HG03354 (cell line): ENCODE results near the gene MACROD1.
"Not testable (repeated sequence)": the region's sequence is repeated elsewhere in the genome, so short reads cannot be mapped to it uniquely, and the experiment has no call there.

Experiments used
- ATAC-seq: cut with Tn5 transposase; IDR thresholded peaks from one replicate; pipeline ENCODE4 v1.9.1; 2021; ENCODE audit warnings: mild to moderate bottlenecking; ENCODE audit not compliant: unreplicated experiment, poor library complexity, severe bottlenecking

MACROD1 gene

GRCh38 chr11:63991558-63991957 is 174.4 kb downstream of the MACROD1 start:
- no peak for ATAC-seq

GRCh38 chr11:63986932-63987513 is 178.9 kb downstream of the MACROD1 start:
- no peak for ATAC-seq

DNA sequence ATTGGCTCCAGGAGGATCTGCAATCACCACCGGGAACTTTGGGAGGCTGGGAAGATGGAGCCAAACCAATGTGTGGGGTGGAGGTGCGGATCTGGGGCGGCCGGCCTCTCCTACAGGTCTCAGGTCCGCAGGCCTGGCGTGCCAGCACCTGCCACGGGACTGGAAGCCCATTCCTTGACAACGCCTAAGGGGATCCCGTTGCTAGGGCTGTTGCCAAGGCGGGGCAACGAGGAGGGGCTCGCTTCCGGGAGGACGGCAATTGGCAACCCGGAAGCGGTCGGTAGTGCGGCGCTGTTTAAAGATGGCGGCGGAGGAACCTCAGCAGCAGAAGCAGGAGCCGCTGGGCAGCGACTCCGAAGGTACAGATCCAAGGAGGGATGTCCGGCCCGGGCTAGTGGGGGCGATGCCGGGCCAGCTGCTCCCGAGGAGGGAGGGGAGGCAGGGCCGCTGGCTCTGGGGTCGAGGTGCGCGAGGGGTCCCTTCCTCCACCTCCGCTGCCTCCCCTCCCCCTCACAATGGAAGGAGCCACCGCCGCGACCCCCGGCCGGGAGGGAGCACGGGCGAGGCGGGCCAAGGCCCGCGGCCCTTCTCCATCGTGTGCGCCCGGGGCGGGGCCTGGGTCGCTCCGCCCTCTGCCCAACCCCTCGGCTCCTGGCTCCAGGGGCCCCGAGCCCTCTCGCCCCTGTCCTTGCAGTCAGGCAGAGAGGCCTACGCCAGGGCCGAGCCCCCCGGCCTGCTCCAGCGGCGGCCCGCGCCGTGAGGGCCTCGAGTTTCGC is 179.6 kb downstream of the MACROD1 start, which contains the start of gene OTUB1:
OTUB1 (plus strand) TSS at position 283 of the 776 bp plus-strand sequence; CDS start at position 302, 19 bp downstream.
- peak; percentile 90 for ATAC-seq

GRCh38 chr11:63985812-63986155 is 180.1 kb downstream of the MACROD1 start:
- ATAC-seq, result peak; percentile 49

DNA sequence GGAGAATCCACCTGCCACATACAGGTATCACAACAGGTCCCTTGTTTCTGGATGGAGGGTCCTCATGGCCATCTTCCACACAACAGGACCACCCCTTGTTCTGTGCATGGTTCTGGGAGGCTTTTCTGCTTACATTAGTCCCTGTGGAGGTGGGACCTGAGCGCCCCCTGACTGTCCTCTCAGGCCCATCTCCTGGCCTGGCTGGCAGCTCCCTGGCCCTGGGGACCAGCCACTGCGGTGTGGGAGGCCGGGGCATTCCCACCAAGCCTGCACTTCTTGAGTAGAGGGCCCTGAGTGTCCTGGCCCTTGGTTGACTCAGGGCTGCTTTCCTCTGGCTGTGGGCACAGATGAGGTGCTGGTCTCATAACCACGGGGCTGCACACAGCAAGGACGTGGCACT is 186.5 kb downstream of the MACROD1 start:
- no peak for ATAC-seq

- no peak for ATAC-seq
Observed at GRCh38 chr11:63978551-63979239, 187.2 kb downstream of the MACROD1 start.

DNA sequence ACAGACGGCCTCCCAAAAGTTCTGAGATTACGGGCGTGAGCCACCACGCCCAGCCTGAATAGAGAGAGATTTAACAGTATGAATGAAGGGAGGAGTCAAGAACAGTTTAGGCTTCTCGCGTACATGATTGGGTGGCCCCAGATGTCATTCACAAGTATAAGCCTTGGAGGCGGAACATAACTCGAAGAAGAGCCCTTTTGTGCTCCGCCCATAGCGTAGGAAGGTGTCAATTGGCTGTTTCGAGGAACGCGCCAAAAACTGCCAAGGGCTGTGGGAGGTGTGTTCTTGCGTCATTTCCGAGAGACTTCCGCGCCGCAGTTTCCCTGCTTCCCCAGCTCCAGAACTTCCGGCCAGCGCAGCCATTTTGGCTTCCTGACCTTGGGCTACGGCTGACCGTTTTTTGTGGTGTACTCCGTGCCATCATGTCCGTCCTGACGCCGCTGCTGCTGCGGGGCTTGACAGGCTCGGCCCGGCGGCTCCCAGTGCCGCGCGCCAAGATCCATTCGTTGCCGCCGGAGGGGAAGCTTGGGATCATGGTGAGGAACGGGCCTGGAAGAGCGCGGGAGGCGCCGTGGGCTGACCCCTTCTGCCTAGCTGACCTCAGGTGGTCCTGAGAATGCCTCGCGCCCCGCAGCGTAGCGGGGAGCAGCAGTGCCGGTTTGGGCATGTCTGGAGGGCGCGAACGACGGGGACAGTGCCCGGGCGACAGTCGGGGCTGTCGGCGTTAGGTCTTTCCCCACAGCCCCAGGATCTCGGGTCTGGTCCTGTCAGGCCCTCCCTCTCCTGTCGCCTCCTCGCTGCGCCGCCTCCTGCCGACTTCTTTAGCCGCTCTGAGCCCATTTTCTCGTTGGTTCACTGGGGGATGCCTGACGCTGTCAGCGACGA is 191.4 kb downstream of the MACROD1 start, which contains the start of gene COX8A:
COX8A (plus strand) TSS at position 362 of the 885 bp plus-strand sequence; CDS start at position 423, 61 bp downstream.
- peak; percentile 98 for ATAC-seq

DNA sequence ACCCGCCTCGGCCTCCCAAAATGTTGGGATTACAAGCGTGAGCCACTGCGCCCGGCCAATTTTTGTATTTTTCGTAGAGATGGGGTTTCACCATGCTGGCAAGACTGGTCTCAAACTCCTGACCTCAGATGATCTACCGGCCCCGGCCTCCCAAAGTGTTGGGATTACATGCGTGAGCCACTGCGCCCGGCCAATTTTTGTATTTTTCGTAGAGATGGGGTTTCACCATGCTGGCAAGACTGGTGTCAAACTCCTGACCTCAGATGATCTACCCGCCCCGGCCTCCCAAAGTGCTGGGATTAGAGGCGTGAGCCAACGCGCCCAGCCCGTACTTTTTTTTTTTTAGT is 192.0 kb downstream of the MACROD1 start:
- not testable (repeated sequence) for ATAC-seq

DNA sequence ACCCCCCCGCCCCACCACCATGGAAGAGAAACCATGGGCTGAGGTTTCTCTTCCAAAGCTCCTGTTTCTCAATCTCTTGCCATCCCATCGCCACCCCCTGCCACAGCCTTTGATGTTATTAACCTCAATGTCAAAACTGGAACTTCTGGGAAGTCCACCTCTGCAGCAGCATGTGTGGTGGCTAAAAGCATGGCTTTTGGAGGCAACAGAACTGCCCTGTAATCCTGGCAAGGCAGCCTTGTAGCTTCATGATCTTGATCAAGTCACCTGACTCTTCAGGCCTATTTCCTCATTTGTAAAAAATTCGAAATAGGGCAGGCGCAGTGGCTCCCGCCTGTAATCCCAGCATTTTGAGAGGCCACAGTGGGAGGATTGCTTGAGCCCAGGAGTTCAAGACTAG is 195.0 kb downstream of the MACROD1 start:
- ATAC-seq, result no peak

DNA sequence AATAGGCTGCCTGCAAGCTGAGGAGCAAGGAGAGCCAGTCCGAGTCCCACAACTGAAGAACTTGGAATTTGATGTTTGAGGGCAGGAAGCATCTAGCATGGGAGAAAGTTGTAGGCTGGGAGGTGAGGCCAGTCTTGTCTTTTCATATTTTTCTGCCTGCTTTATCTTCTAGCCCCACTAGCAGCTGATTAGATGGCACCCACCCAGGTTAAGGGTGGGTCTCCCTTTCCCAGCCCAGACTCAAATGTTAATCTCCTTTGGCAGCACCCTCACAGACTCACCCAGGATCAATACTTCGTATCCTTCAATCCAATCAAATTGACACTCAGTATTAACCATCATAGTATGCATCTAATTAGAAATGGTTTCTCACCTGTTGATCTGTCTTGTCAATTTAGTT is 196.5 kb downstream of the MACROD1 start:
- ATAC-seq, result no peak

GRCh38 chr11:63966444-63966843 is 199.5 kb downstream of the MACROD1 start:
- no peak for ATAC-seq

DNA sequence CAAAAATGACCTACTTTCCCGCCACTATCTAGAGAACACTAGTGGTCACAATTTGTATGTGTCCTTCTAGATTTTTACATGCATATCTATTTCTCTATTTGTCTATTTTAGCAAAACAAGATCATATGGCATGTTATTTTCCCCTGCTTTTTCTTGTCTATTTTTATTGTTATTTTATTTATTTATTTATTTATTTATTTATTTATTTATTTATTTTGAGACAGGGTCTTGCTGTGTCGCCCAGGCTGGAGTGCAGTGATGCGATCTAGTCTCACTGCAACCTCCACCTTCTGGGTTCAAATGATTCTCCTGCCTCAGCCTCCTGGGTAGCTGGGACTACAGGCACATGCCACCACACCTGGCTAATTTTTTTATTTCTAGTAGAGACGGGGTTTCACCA is 202.0 kb downstream of the MACROD1 start:
- ATAC-seq, result not testable (repeated sequence)

- no peak for ATAC-seq
Observed at GRCh38 chr11:63961608-63962412, 204.1 kb downstream of the MACROD1 start.

- ATAC-seq, result no peak
Observed at GRCh38 chr11:63958008-63958407, 207.9 kb downstream of the MACROD1 start.

DNA sequence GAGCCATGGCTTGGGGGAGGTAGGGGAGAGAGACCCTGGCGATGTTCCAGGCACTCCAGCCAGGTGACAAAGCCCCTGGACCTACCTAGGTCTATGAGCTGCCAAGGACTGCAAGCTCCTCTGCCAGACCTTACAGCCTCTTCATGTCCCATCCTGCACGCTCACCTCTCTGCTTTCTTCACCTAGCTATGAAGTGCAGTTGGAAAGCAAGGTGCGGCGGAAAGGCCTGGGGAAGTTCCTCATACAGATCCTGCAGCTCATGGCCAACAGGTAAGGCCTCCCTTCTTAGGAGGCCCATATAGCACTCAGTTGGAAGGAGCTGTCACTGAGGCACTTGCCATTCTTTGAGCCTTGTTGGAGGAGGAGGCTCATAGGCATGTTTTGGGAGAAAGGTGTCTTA is 213.3 kb downstream of the MACROD1 start:
- ATAC-seq, result no peak

DNA sequence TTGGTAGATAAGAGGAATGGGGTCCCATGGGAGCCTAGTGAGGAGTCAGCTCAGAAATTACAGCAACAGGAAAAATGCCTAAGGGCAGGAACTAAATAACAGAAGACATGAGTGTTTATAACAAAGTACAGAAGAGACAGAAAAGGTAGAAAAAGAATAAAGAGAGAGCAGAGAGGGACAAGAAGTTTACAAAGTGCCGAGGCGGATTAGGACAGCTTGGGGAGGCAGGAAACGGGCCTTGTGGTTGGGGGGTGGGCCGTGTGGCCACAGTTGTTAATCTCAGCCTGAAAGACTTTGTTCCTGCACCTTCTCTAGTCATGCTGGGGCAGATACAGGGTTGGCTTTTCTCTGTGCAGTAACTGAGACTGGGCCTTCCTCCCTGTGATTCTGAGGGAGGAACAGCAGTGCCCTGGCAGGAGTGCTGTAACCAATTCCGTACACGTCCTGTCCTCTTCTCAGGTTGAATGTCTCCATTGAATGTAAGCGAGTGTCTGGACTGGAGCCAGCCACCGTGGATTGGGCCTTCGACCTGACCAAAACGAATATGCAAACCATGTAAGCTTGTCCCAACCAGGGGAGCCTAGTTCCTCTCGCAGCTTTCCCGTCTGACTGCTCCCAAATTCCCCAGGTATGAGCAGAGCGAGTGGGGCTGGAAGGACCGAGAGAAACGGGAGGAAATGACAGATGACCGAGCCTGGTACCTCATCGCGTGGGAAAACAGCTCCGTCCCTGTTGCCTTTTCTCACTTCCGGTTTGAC is 214.0 kb downstream of the MACROD1 start:
- no peak for ATAC-seq
